HCT116 (cell line): ENCODE results near the gene LTBP1. TPM values are rescaled to one million over a fixed set of nuclear protein-coding genes. Genes with fewer than 3 reads are reported as not detected.

ENCODE experiments used
- ATAC-seq: fragments of 200-7000 bp; cut with Tn5 transposase; 2 replicates; pipeline ENCODE4 v1.9.1; 2020; ENCODE audit warnings: mild to moderate bottlenecking, moderate library complexity
- BruUV-seq: library from RNA; stranded (reverse); fragments of 400-500 nt; replicated peaks from 2 replicates; lab custom pipeline; 2021; lab: Mats Ljungman, UMichigan
- CTCF ChIA-PET: fragments of 300-600 bp; sonication (Branson Sonifier 250); formaldehyde crosslinking; loops from one replicate; lab custom pipeline; 2021; ENCODE audit warnings: antibody characterized with exemption; lab: Charles Lee
- POLR2A ChIA-PET: fragments of 300-600, 350-600 bp; sonication (Branson Sonifier 250); formaldehyde crosslinking; loops from one replicate; lab custom pipeline; 2021; ENCODE audit warnings: antibody characterized with exemption; lab: Charles Lee
- RAD21 ChIA-PET, 2 experiments: fragments of 300-600 bp; sonication (Branson Sonifier 250); formaldehyde crosslinking; loops; one replicate each; lab custom pipeline; 2023; ENCODE audit warnings: low total read pairs in 2 of 2; ENCODE audit not compliant: uncharacterized antibody in 2 of 2, unreplicated experiment in 2 of 2, low non-redundant PET in 1 of 2; lab: Charles Lee
- DNase-seq: peaks from one replicate; pipeline ENCODE4 v3.0.0-alpha.2; 2010; ENCODE audit warnings: low read depth, low spot score
- H2AFZ ChIP-seq: fragments of 200-600 bp; shearing (Covaris generic), sonication (generic); 2 replicates; pipeline ENCODE4 v1.6.1; 2017; ENCODE audit warnings: low read depth, mixed run types, mixed read lengths, antibody characterized with exemption, low read length; ENCODE audit not compliant: poor library complexity, severe bottlenecking
- H3K27ac ChIP-seq: 2 replicates; pipeline ENCODE4 v1.5.1; 2012; ENCODE audit warnings: low read depth, low read length
- H3K27me3 ChIP-seq: fragments of 200-600 bp; sonication (generic); 2 replicates; pipeline ENCODE4 v1.6.1; 2016; ENCODE audit warnings: mixed run types, low read length, mixed read lengths; ENCODE audit not compliant: insufficient read depth
- H3K36me3 ChIP-seq, 2 experiments: fragments of 200-500 bp in 1 of 2; fragments of 200-600 bp in 1 of 2; sonication (Bioruptor generic) in 1 of 2; sonication (generic) in 1 of 2; 2 replicates each; pipeline versions ENCODE4 v1.5.1 to v1.6.1; 2014 to 2016; ENCODE audit warnings: low read length in 2 of 2, inconsistent platforms in 1 of 2, mixed read lengths in 1 of 2, mixed run types in 1 of 2; ENCODE audit not compliant: insufficient read depth in 2 of 2, control insufficient read depth in 1 of 2
- H3K4me1 ChIP-seq, 2 experiments: fragments of 200-600 bp in 1 of 2; sonication (generic) in 1 of 2; 2 replicates each; pipeline versions ENCODE4 v1.5.1 to v1.6.1; 2012 to 2017; ENCODE audit warnings: low read length in 2 of 2, inconsistent platforms in 1 of 2, mild to moderate bottlenecking in 1 of 2, mixed read lengths in 1 of 2, mixed run types in 1 of 2, moderate library complexity in 1 of 2; ENCODE audit not compliant: insufficient read depth in 2 of 2, control insufficient read depth in 1 of 2
- H3K4me2 ChIP-seq: fragments of 200-600 bp; sonication (generic); 2 replicates; pipeline ENCODE4 v1.6.1; 2017; ENCODE audit warnings: mixed run types, low read length, mixed read lengths
- H3K4me3 ChIP-seq, 2 experiments: fragments of 200-600 bp in 1 of 2; sonication (generic) in 1 of 2; replicated peaks in 1 of 2; 2 replicates each; pipeline ENCODE4 v1.5.1; 2011 to 2016; ENCODE audit warnings: low read length in 2 of 2, control low read depth in 1 of 2, low read depth in 1 of 2, mild to moderate bottlenecking in 1 of 2, mixed read lengths in 1 of 2, mixed run types in 1 of 2
- H3K79me2 ChIP-seq: fragments of 200-600 bp; sonication (generic); 2 replicates; pipeline ENCODE4 v1.6.1; 2017; ENCODE audit warnings: mild to moderate bottlenecking, mixed run types, low read length, moderate library complexity, mixed read lengths; ENCODE audit not compliant: insufficient read depth
- H3K9ac ChIP-seq: fragments of 200-600 bp; sonication (generic); 2 replicates; pipeline ENCODE4 v1.6.1; 2016; ENCODE audit warnings: low read length, mixed read lengths
- H3K9me2 ChIP-seq: fragments of 200-600 bp; sonication (generic), shearing (Covaris generic); 2 replicates; pipeline ENCODE4 v1.6.1; 2017; ENCODE audit warnings: mixed run types, mild to moderate bottlenecking, moderate library complexity; ENCODE audit not compliant: insufficient read depth
- H3K9me3 ChIP-seq, 2 experiments: fragments of 200-500 bp in 1 of 2; fragments of 200-600 bp in 1 of 2; sonication (Bioruptor generic) in 1 of 2; sonication (generic) in 1 of 2; 2 replicates each; pipeline ENCODE4 v1.6.1; 2014 to 2017; ENCODE audit warnings: low read length in 2 of 2, mixed read lengths in 2 of 2, inconsistent platforms in 1 of 2, low read depth in 1 of 2, mild to moderate bottlenecking in 1 of 2, mixed run types in 1 of 2, moderate library complexity in 1 of 2; ENCODE audit not compliant: control insufficient read depth in 1 of 2, insufficient read depth in 1 of 2
- H4K20me1 ChIP-seq: fragments of 200-600 bp; sonication (generic), shearing (Covaris generic); 2 replicates; pipeline ENCODE4 v1.6.1; 2017; ENCODE audit warnings: mixed run types, mild to moderate bottlenecking, moderate library complexity; ENCODE audit not compliant: insufficient read depth
- CEBPB ChIP-seq: IDR thresholded peaks from 2 replicates; pipeline ENCODE4 v1.6.1; 2012; ENCODE audit warnings: low read depth
- ELF1 ChIP-seq: IDR thresholded peaks from 2 replicates; pipeline ENCODE4 v1.6.1; 2012; ENCODE audit warnings: low read depth, borderline replicate concordance
- EZH2phosphoT487 ChIP-seq: fragments of 200-600 bp; IDR thresholded peaks from 2 replicates; pipeline ENCODE4 v1.6.1; 2018; ENCODE audit warnings: antibody characterized with exemption, borderline replicate concordance
- POLR2A ChIP-seq: IDR thresholded peaks from 2 replicates; pipeline ENCODE4 v1.7.0; 2011; ENCODE audit warnings: borderline replicate concordance; ENCODE audit not compliant: insufficient read depth, insufficient read length; ENCODE audit errors: extremely low read depth
- POLR2AphosphoS5 ChIP-seq: IDR thresholded peaks from 2 replicates; pipeline ENCODE4 v1.6.1; 2011; ENCODE audit warnings: mild to moderate bottlenecking, low read depth, low read length, moderate library complexity
- SIN3A ChIP-seq: IDR thresholded peaks from 2 replicates; pipeline ENCODE4 v1.6.1; 2012; ENCODE audit warnings: low read depth
- SRF ChIP-seq: IDR thresholded peaks from 2 replicates; pipeline ENCODE4 v1.6.1; 2012; ENCODE audit warnings: low read depth
- ZBTB33 ChIP-seq: IDR thresholded peaks from 2 replicates; pipeline ENCODE4 v1.6.1; 2011; ENCODE audit warnings: mild to moderate bottlenecking, low read length, moderate library complexity; ENCODE audit not compliant: insufficient replicate concordance; ENCODE audit errors: extremely low read depth
- ZFX ChIP-seq: fragments of 450-650 bp; IDR thresholded peaks from 2 replicates; pipeline ENCODE4 v1.6.1; 2017
- intact Hi-C: fragments of 100-400 bp; cut with micrococcal nuclease; formaldehyde crosslinking; loops from 2 replicates; pipeline ENCODE4 v1.10.0; 2022
- total RNA-seq: library from RNA; stranded (reverse); gene quantifications from one replicate; pipeline ENCODE4 v1.2.1, GENCODE V29; 2021; ENCODE audit not compliant: unreplicated experiment
- TF ChIP-seq, protein P1 (sequence below): IDR thresholded peaks from 2 replicates; pipeline ENCODE4 v1.6.1; 2012
- TF ChIP-seq, protein P2 (sequence below), 3 experiments: fragments of 200-600 bp in 1 of 3; sonication (generic) in 1 of 3; IDR thresholded peaks in 2 of 3; conservative IDR thresholded peaks in 1 of 3; 2 replicates each; pipeline ENCODE4 v1.5.1; 2012 to 2017; ENCODE audit warnings: low read depth in 2 of 3, low read length in 2 of 3, antibody characterized with exemption in 1 of 3, borderline replicate concordance in 1 of 3, control low read depth in 1 of 3, mild to moderate bottlenecking in 1 of 3, mixed read lengths in 1 of 3, mixed run types in 1 of 3, moderate library complexity in 1 of 3; ENCODE audit not compliant: insufficient read depth in 1 of 3

LTBP1 gene
- total RNA-seq, 1 experiment from 2014 or later, result 5.1 TPM

DNA sequence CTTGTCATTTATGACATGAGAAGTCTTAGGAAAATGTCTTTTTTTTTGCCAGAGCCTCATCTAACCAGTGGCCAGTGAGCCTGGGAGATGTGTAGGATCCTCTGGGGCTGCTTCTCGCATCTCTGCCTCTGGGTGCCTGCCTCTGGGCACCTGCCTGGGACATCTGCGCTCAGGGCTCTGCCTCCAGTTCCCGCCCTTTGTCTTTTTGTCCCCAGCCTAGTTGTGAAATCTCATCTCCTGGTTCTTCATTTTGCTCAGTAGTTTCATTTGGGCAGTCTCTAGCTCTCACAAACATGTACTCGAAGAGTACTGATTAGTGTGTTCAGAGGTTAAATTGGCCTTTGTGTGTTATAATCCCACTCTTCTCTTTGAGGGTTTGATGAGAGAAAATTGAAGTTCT, 92.0 kb downstream of the LTBP1 start:
- intact Hi-C loops, result loop anchor here (5.0 kb wide), 1 partner anchor 404 kb away; no protein-coding TSS in a partner anchor
- no TSS peak for BruUV-seq
- Histone ChIP-seq H3K4me2 (no peak overlapping the region), H3K9ac (no peak overlapping the region), H2AFZ (no peak overlapping the region), H3K9me3 (no peaks in the 10 kb centered on the region), H3K4me1 (no peaks in the 10 kb centered on the region), H3K27ac (no peak overlapping the region), H3K79me2 (no peaks in the 10 kb centered on the region), H3K9me2 (no peaks in the 10 kb centered on the region), H3K4me3 (no peak overlapping the region), H4K20me1 (no peaks in the 10 kb centered on the region), H3K27me3 (no peaks in the 10 kb centered on the region), H3K36me3 (no peaks in the 10 kb centered on the region)
- ChIA-PET RAD21 (no interaction called here), POLR2A (no interaction called here), CTCF (no interaction called here)
- no peak for ATAC-seq
- DNase-seq, result no peak
- TF ChIP-seq POLR2A (no peak), ELF1 (no peak), CEBPB (no peak), ZBTB33 (no peak), POLR2AphosphoS5 (no peak), ZFX (no peak), SRF (no peak), SIN3A (no peak), EZH2phosphoT487 (no peak)
- TF ChIP-seq, protein P1, sequence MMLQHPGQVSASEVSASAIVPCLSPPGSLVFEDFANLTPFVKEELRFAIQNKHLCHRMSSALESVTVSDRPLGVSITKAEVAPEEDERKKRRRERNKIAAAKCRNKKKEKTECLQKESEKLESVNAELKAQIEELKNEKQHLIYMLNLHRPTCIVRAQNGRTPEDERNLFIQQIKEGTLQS, result no peak
- TF ChIP-seq, protein P2, sequence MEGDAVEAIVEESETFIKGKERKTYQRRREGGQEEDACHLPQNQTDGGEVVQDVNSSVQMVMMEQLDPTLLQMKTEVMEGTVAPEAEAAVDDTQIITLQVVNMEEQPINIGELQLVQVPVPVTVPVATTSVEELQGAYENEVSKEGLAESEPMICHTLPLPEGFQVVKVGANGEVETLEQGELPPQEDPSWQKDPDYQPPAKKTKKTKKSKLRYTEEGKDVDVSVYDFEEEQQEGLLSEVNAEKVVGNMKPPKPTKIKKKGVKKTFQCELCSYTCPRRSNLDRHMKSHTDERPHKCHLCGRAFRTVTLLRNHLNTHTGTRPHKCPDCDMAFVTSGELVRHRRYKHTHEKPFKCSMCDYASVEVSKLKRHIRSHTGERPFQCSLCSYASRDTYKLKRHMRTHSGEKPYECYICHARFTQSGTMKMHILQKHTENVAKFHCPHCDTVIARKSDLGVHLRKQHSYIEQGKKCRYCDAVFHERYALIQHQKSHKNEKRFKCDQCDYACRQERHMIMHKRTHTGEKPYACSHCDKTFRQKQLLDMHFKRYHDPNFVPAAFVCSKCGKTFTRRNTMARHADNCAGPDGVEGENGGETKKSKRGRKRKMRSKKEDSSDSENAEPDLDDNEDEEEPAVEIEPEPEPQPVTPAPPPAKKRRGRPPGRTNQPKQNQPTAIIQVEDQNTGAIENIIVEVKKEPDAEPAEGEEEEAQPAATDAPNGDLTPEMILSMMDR (IDR thresholded peaks at IDR 0.05 in 2 of 3, conservative IDR thresholded peaks at IDR 0.05 in 1 of 3; ENCODE audit: borderline replicate concordance in 1 of 3, insufficient read depth in 1 of 3, low read depth in 2 of 3, low read length in 2 of 3), result no peak
